Thoracic aorta (tissue), 2 donors: ENCODE results near the gene C4orf33. TPM values are rescaled to one million over a fixed set of nuclear protein-coding genes. Genes with fewer than 3 reads are reported as not detected.

Experiments used
- ATAC-seq: fragments of 150-250 bp; one replicate; pipeline ENCODE4 v1.8.0; 2017; ENCODE audit warnings: low read depth; ENCODE audit not compliant: insufficient number of reproducible peaks, low FRiP score
- DNase-seq: peaks from one replicate; pipeline ENCODE4 v3.0.0-alpha.2; 2020; ENCODE audit warnings: low spot score
- H3K27ac ChIP-seq, 2 donors: fragments of 200-600 bp; sonication (generic); 1 replicate in 1 of 2; 2 replicates in 1 of 2; pipeline ENCODE4 v1.5.1; 2016; ENCODE audit warnings: mild to moderate bottlenecking in 2 of 2, moderate library complexity in 2 of 2
- H3K27me3 ChIP-seq: fragments of 200-600 bp; sonication (generic); replicated peaks from 2 replicates; pipeline ENCODE4 v1.6.0; 2016; ENCODE audit warnings: mild to moderate bottlenecking; ENCODE audit not compliant: insufficient read depth
- H3K36me3 ChIP-seq: fragments of 200-600 bp; sonication (generic); one replicate; pipeline ENCODE4 v1.5.1; 2016
- H3K4me1 ChIP-seq, 2 donors: fragments of 200-600 bp; sonication (generic); 1 replicate in 1 of 2; 2 replicates in 1 of 2; pipeline versions ENCODE4 v1.5.1 to v1.6.0; 2016; ENCODE audit warnings: low read depth in 2 of 2, mild to moderate bottlenecking in 1 of 2; ENCODE audit not compliant: control insufficient read depth in 1 of 2
- H3K4me3 ChIP-seq: fragments of 200-600 bp; sonication (generic); 2 replicates; pipeline ENCODE4 v1.5.1; 2016; ENCODE audit warnings: mild to moderate bottlenecking
- H3K9me3 ChIP-seq: fragments of 200-600 bp; sonication (generic); 2 replicates; pipeline ENCODE4 v1.5.1; 2016
- total RNA-seq, 2 donors: library from RNA; depleted of rRNA; stranded (reverse); fragments of >200 nt; gene quantifications; one replicate each; pipeline versions ENCODE4 v1.1.0 to v1.2.3, GENCODE V29; 2016
- TF ChIP-seq, protein P1 (sequence below): fragments of 200-600 bp; sonication (generic); IDR thresholded peaks from one replicate; pipeline ENCODE4 v1.5.1; 2019; ENCODE audit warnings: antibody characterized with exemption

C4orf33 gene
- total RNA-seq, 2 donors from 2014 or later = 2.2 to 4.9 TPM

DNA sequence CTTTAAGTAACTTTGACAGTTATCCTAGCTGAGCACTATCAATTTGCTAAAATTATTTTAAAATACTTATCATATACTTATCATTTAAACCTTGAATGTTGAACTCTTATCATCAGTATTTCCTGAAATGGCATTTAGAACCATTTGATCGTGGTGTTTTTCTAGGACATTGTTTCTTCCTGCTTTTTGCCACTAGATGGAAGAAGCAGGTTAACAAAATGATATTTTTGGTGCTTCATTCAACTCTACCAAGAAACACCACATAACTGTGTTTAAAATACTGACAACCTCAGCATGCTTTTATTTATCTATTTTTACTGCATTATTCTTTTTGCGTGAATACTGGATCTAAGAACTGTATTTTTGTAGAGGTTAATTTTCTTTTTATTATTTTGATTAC lies 44.6 kb downstream of the C4orf33 start:
- ATAC-seq (no peak), DNase-seq (no peak)
- no peak overlapping the region for H3K4me3 ChIP-seq
- no peaks in the 10 kb centered on the region for H3K9me3 ChIP-seq
- H3K4me1 ChIP-seq = no peaks in the 10 kb centered on the region
- H3K36me3 ChIP-seq = no peaks in the 10 kb centered on the region
- H3K27me3 ChIP-seq = no peaks in the 10 kb centered on the region
- TF ChIP-seq, protein P1, sequence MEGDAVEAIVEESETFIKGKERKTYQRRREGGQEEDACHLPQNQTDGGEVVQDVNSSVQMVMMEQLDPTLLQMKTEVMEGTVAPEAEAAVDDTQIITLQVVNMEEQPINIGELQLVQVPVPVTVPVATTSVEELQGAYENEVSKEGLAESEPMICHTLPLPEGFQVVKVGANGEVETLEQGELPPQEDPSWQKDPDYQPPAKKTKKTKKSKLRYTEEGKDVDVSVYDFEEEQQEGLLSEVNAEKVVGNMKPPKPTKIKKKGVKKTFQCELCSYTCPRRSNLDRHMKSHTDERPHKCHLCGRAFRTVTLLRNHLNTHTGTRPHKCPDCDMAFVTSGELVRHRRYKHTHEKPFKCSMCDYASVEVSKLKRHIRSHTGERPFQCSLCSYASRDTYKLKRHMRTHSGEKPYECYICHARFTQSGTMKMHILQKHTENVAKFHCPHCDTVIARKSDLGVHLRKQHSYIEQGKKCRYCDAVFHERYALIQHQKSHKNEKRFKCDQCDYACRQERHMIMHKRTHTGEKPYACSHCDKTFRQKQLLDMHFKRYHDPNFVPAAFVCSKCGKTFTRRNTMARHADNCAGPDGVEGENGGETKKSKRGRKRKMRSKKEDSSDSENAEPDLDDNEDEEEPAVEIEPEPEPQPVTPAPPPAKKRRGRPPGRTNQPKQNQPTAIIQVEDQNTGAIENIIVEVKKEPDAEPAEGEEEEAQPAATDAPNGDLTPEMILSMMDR = no peak
- no peak overlapping the region for H3K27ac ChIP-seq

GRCh38 chr4:129143359-129143758 lies 47.4 kb downstream of the C4orf33 start:
- Histone ChIP-seq H3K4me3 (no peak overlapping the region), H3K27me3 (no peaks in the 10 kb centered on the region), H3K36me3 (no peaks in the 10 kb centered on the region), H3K4me1 (no peaks in the 10 kb centered on the region), H3K27ac (no peak overlapping the region), H3K9me3 (no peaks in the 10 kb centered on the region)
- ATAC-seq = no peak
- TF ChIP-seq, protein P1 = no peak
- DNase-seq = no peak

- Histone ChIP-seq H3K27me3 (no peaks in the 10 kb centered on the region), H3K36me3 (no peaks in the 10 kb centered on the region), H3K27ac (no peak overlapping the region), H3K9me3 (no peaks in the 10 kb centered on the region), H3K4me1 (no peaks in the 10 kb centered on the region), H3K4me3 (no peak overlapping the region)
- TF ChIP-seq, protein P1 = no peak
- no peak for DNase-seq
- no peak for ATAC-seq
Observed at GRCh38 chr4:129144755-129145206, 48.8 kb downstream of the C4orf33 start.

GRCh38 chr4:129145222-129145730 lies 49.3 kb downstream of the C4orf33 start:
- DNase-seq (no peak), ATAC-seq (no peak)
- H3K36me3 ChIP-seq = no peaks in the 10 kb centered on the region
- H3K27ac ChIP-seq = no peak overlapping the region
- TF ChIP-seq, protein P1 = no peak
- H3K4me3 ChIP-seq = no peak overlapping the region
- H3K9me3 ChIP-seq = no peaks in the 10 kb centered on the region
- H3K27me3 ChIP-seq = no peaks in the 10 kb centered on the region
- no peaks in the 10 kb centered on the region for H3K4me1 ChIP-seq

DNA sequence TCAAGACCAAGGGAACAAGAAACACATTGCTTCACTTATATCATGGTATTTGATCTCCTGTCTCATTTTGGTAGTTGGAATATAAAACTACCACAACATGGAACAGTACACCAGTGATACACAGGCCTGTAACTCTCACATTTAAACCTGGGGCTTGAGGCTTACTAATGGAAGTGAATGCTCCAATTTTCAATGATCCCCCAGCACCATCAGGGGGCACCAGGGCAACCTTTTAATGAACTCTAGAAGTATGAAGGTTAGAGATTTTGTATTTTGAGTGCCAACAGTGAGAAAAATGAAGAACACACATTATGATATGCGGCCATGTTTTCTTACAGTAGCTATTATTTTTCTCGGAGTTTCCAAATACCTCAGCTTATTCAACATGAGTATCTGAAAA lies 50.7 kb downstream of the C4orf33 start:
- no peak overlapping the region for H3K4me3 ChIP-seq
- no peaks in the 10 kb centered on the region for H3K36me3 ChIP-seq
- no peaks in the 10 kb centered on the region for H3K4me1 ChIP-seq
- DNase-seq (no peak), ATAC-seq (no peak)
- H3K9me3 ChIP-seq = no peaks in the 10 kb centered on the region
- H3K27ac ChIP-seq = no peak overlapping the region
- H3K27me3 ChIP-seq = no peaks in the 10 kb centered on the region
- TF ChIP-seq, protein P1 = no peak
